HepG2 (cell line): ENCODE measurements around the gene GGACT. TPM values are rescaled to one million over a fixed set of nuclear protein-coding genes. Genes with fewer than 3 reads are reported as not detected.

Experiments used
- AGO2 ChIP-seq: fragments of 200-400 bp; formaldehyde crosslinking; optimal IDR thresholded peaks from 2 replicates; pipeline ENCODE3; 2017; ENCODE audit warnings: mild to moderate bottlenecking, low read depth, low read length, moderate library complexity
- ATF4 ChIP-seq, 2 experiments: fragments of 450-650 bp in 1 of 2; sonication (generic) in 1 of 2; formaldehyde crosslinking; IDR thresholded peaks; 2 replicates each; pipeline versions ENCODE4 v1.5.0 to v1.8.0; 2020 to 2022; ENCODE audit warnings: mild to moderate bottlenecking in 1 of 2, missing genetic modification reagents in 1 of 2
- BCL6 ChIP-seq: IDR thresholded peaks from 2 replicates; pipeline ENCODE4 v1.6.1; 2016; ENCODE audit warnings: missing genetic modification reagents, missing compliant biosample characterization
- CBX1 ChIP-seq: IDR thresholded peaks from one replicate; pipeline ENCODE4 v1.6.1; 2016; ENCODE audit warnings: antibody characterized with exemption, low read depth
- CREB3 ChIP-seq: sonication (generic); formaldehyde crosslinking; IDR thresholded peaks from 2 replicates; pipeline ENCODE4 v1.5.0; 2020; ENCODE audit warnings: missing genetic modification reagents
- DPF2 ChIP-seq: sonication (generic); formaldehyde crosslinking; IDR thresholded peaks from 2 replicates; pipeline ENCODE4 v1.4.0; 2020; ENCODE audit warnings: mild to moderate bottlenecking, low read depth, missing genetic modification reagents, borderline replicate concordance
- FOXA3 ChIP-seq: IDR thresholded peaks from 2 replicates; pipeline ENCODE4 v1.6.1; 2016; ENCODE audit warnings: missing genetic modification reagents, missing compliant biosample characterization
- GTF3A ChIP-seq: sonication (generic); formaldehyde crosslinking; conservative IDR thresholded peaks from 2 replicates; pipeline ENCODE4 v1.4.0; 2020; ENCODE audit warnings: mild to moderate bottlenecking, missing genetic modification reagents
- HIVEP1 ChIP-seq: sonication (generic); formaldehyde crosslinking; IDR thresholded peaks from 2 replicates; pipeline ENCODE4 v1.4.0; 2020; ENCODE audit warnings: mild to moderate bottlenecking, missing genetic modification reagents
- KAT2B ChIP-seq: fragments of 150-350 bp; IDR thresholded peaks from 2 replicates; pipeline ENCODE4 v1.6.1; 2014; ENCODE audit warnings: low read depth, low read length, borderline replicate concordance
- KDM5B ChIP-seq: sonication (generic); formaldehyde crosslinking; IDR thresholded peaks from 2 replicates; pipeline ENCODE4 v1.4.0; 2020; ENCODE audit warnings: missing genetic modification reagents, mild to moderate bottlenecking, borderline replicate concordance
- PHF8 ChIP-seq: sonication (generic); formaldehyde crosslinking; IDR thresholded peaks from 2 replicates; pipeline ENCODE4 v1.5.0; 2020; ENCODE audit warnings: missing genetic modification reagents
- POGZ ChIP-seq: sonication (generic); formaldehyde crosslinking; IDR thresholded peaks from 2 replicates; pipeline ENCODE4 v1.4.0; 2020; ENCODE audit warnings: mild to moderate bottlenecking, missing genetic modification reagents
- SAP130 ChIP-seq: IDR thresholded peaks from 2 replicates; pipeline ENCODE4 v1.6.1; 2016; ENCODE audit warnings: low read depth
- TRIM24 ChIP-seq: sonication (generic); formaldehyde crosslinking; IDR thresholded peaks from 2 replicates; pipeline ENCODE4 v1.8.0; 2022; ENCODE audit warnings: mild to moderate bottlenecking, missing genetic modification reagents
- ZMYM3 ChIP-seq: sonication (generic); formaldehyde crosslinking; IDR thresholded peaks from 2 replicates; pipeline ENCODE4 v1.5.1; 2020; ENCODE audit warnings: mild to moderate bottlenecking, missing genetic modification reagents
- ZNF550 ChIP-seq: sonication (generic); formaldehyde crosslinking; IDR thresholded peaks from 2 replicates; pipeline ENCODE4 v1.4.0; 2020; ENCODE audit warnings: mild to moderate bottlenecking, missing genetic modification reagents, borderline replicate concordance
- ZNF615 ChIP-seq: sonication (generic); formaldehyde crosslinking; IDR thresholded peaks from 2 replicates; pipeline ENCODE4 v1.5.0; 2020; ENCODE audit warnings: mild to moderate bottlenecking, missing genetic modification reagents, borderline replicate concordance
- ZNF788 ChIP-seq: sonication (generic); formaldehyde crosslinking; IDR thresholded peaks from 2 replicates; pipeline ENCODE4 v1.5.0; 2020; ENCODE audit warnings: mild to moderate bottlenecking, missing genetic modification reagents, borderline replicate concordance
- polyA plus RNA-seq, 8 experiments: library from polyadenylated mRNA; depleted of rRNA in 3 of 8; stranded (reverse) in 7 of 8; unstranded in 1 of 8; fragments of >200 nt; fragmentation: Illumina TruSeq in 4 of 8; extraction: Trizol in 4 of 8; gene quantifications; 2 replicates each; pipeline versions ENCODE4 v1.2.1 to v1.2.3, GENCODE V29; 2011 to 2016; ENCODE audit warnings: low read depth in 4 of 8, missing spikeins in 1 of 8, mixed read lengths in 1 of 8; ENCODE audit not compliant: insufficient read depth in 1 of 8
- total RNA-seq, 5 experiments: library from RNA; depleted of rRNA; stranded (reverse); fragments of >200 nt; fragmentation: Illumina TruSeq; extraction: Trizol; gene quantifications; 2 replicates each; pipeline ENCODE4 v1.2.3, GENCODE V29; 2016; ENCODE audit warnings: low read depth in 1 of 5
- TF ChIP-seq, protein P1 (sequence below): sonication (generic); formaldehyde crosslinking; IDR thresholded peaks from 2 replicates; pipeline ENCODE4 v1.5.1; 2020; ENCODE audit warnings: mild to moderate bottlenecking, moderate library complexity, missing genetic modification reagents
- TF ChIP-seq, protein P2 (sequence below): sonication (generic); formaldehyde crosslinking; IDR thresholded peaks from 2 replicates; pipeline ENCODE4 v1.4.0; 2020; ENCODE audit warnings: missing genetic modification reagents
- TF ChIP-seq, protein P3 (sequence below): sonication (generic); formaldehyde crosslinking; IDR thresholded peaks from 2 replicates; pipeline ENCODE4 v1.4.0; 2020; ENCODE audit warnings: missing genetic modification reagents, borderline replicate concordance

Gene GGACT
- total and polyA plus RNA-seq, 2 of the 13 experiments (the other 11 are each of a cell fraction or from before 2014, with no cell fraction given) = 1.7 to 1.9 TPM

- TF ChIP-seq, protein P1, sequence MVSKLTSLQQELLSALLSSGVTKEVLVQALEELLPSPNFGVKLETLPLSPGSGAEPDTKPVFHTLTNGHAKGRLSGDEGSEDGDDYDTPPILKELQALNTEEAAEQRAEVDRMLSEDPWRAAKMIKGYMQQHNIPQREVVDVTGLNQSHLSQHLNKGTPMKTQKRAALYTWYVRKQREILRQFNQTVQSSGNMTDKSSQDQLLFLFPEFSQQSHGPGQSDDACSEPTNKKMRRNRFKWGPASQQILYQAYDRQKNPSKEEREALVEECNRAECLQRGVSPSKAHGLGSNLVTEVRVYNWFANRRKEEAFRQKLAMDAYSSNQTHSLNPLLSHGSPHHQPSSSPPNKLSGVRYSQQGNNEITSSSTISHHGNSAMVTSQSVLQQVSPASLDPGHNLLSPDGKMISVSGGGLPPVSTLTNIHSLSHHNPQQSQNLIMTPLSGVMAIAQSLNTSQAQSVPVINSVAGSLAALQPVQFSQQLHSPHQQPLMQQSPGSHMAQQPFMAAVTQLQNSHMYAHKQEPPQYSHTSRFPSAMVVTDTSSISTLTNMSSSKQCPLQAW (CRISPR knock-in tag) = peak; percentile 70; the same call in 1 of the 2 replicates
- no peak for TF ChIP-seq ZNF550
- TF ChIP-seq CBX1 = no peak
- TF ChIP-seq ZNF615 = no peak
- no peak for TF ChIP-seq TRIM24
- no peak for TF ChIP-seq SAP130 (CRISPR knock-in tag)
- TF ChIP-seq KAT2B = no peak
- no peak for TF ChIP-seq PHF8
- TF ChIP-seq DPF2 (CRISPR knock-in tag) = peak; percentile 60; the same call in 1 of the 2 replicates
- peak; percentile 47; the same call in 1 of the 2 replicates for TF ChIP-seq POGZ (CRISPR knock-in tag)
- TF ChIP-seq ZMYM3 (CRISPR knock-in tag) = peak; percentile 53; the same call in 1 of the 2 replicates
- no peak for TF ChIP-seq AGO2
- TF ChIP-seq HIVEP1 = peak; percentile 86
- TF ChIP-seq KDM5B (CRISPR knock-in tag) = peak; percentile 41; the same call in 1 of the 2 replicates
- TF ChIP-seq ZNF788 = peak; percentile 62; the same call in 1 of the 2 replicates
- TF ChIP-seq, protein P2, sequence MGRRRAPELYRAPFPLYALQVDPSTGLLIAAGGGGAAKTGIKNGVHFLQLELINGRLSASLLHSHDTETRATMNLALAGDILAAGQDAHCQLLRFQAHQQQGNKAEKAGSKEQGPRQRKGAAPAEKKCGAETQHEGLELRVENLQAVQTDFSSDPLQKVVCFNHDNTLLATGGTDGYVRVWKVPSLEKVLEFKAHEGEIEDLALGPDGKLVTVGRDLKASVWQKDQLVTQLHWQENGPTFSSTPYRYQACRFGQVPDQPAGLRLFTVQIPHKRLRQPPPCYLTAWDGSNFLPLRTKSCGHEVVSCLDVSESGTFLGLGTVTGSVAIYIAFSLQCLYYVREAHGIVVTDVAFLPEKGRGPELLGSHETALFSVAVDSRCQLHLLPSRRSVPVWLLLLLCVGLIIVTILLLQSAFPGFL (CRISPR knock-in tag) = no peak
- TF ChIP-seq CREB3 (CRISPR knock-in tag) = no peak
- no peak for TF ChIP-seq ATF4 (CRISPR knock-in tag; IDR thresholded peaks at IDR 0.05)
- no peak for TF ChIP-seq FOXA3 (CRISPR knock-in tag)
- TF ChIP-seq, protein P3, sequence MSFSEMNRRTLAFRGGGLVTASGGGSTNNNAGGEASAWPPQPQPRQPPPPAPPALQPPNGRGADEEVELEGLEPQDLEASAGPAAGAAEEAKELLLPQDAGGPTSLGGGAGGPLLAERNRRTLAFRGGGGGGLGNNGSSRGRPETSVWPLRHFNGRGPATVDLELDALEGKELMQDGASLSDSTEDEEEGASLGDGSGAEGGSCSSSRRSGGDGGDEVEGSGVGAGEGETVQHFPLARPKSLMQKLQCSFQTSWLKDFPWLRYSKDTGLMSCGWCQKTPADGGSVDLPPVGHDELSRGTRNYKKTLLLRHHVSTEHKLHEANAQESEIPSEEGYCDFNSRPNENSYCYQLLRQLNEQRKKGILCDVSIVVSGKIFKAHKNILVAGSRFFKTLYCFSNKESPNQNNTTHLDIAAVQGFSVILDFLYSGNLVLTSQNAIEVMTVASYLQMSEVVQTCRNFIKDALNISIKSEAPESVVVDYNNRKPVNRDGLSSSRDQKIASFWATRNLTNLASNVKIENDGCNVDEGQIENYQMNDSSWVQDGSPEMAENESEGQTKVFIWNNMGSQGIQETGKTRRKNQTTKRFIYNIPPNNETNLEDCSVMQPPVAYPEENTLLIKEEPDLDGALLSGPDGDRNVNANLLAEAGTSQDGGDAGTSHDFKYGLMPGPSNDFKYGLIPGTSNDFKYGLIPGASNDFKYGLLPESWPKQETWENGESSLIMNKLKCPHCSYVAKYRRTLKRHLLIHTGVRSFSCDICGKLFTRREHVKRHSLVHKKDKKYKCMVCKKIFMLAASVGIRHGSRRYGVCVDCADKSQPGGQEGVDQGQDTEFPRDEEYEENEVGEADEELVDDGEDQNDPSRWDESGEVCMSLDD (CRISPR knock-in tag) = no peak
- no peak for TF ChIP-seq GTF3A
- peak; percentile 53; the same call in 1 of the 2 replicates for TF ChIP-seq BCL6 (CRISPR knock-in tag)
Observed at GRCh38 chr13:100525453-100526317, 62.9 kb downstream of the GGACT start (continued).
